Endothelial cell of umbilical vein (primary cell): ENCODE measurements around the gene TM4SF4. TPM values are rescaled to one million over a fixed set of nuclear protein-coding genes. Genes with fewer than 3 reads are reported as not detected.

Experiments used
- BruUV-seq: library from RNA; stranded (reverse); fragments of 400-500 nt; replicated peaks from 2 replicates; lab custom pipeline; 2021; lab: Mats Ljungman, UMichigan
- CTCF ChIA-PET: fragments of 300-600, 350-600 bp; sonication (Branson Sonifier 250); formaldehyde crosslinking; loops from one replicate; lab custom pipeline; 2021; ENCODE audit warnings: antibody characterized with exemption, inconsistent platforms; lab: Charles Lee
- POLR2A ChIA-PET: fragments of 300-600, 350-600 bp; sonication (Branson Sonifier 250); formaldehyde crosslinking; loops from one replicate; lab custom pipeline; 2021; ENCODE audit warnings: antibody characterized with exemption, inconsistent platforms; lab: Charles Lee
- DNase-seq: peaks from one replicate; pipeline ENCODE4 v3.0.0-alpha.2; 2011; ENCODE audit warnings: low read depth, low spot score
- FAIRE-seq: peaks from 2 replicates; lab custom pipeline; 2011; peaks lifted over from hg19 to GRCh38; lab: Jason Lieb, UNC
- H2AFZ ChIP-seq: 2 replicates; pipeline ENCODE4 v1.6.0; 2012; ENCODE audit warnings: low read depth, low read length, control low read depth, inconsistent platforms
- H3K27ac ChIP-seq: 2 replicates; pipeline ENCODE4 v1.5.1; 2011; ENCODE audit warnings: low read depth, mild to moderate bottlenecking, control low read depth, low read length, moderate library complexity; ENCODE audit not compliant: insufficient read depth
- H3K27me3 ChIP-seq, 2 experiments: 2 replicates each; pipeline versions ENCODE4 v1.6.0 to v1.6.1; 2011; ENCODE audit warnings: low read length in 2 of 2, mixed read lengths in 1 of 2; ENCODE audit not compliant: control insufficient read depth in 2 of 2, insufficient read depth in 2 of 2
- H3K36me3 ChIP-seq, 2 experiments: 2 replicates in 1 of 2; 3 replicates in 1 of 2; pipeline ENCODE4 v1.5.1; 2011; ENCODE audit warnings: low read length in 2 of 2, mild to moderate bottlenecking in 1 of 2, moderate library complexity in 1 of 2; ENCODE audit not compliant: control insufficient read depth in 2 of 2, insufficient read depth in 2 of 2; ENCODE audit errors: extremely low read depth in 1 of 2
- H3K4me1 ChIP-seq: 3 replicates; pipeline ENCODE4 v1.5.1; 2011; ENCODE audit warnings: mild to moderate bottlenecking, low read length; ENCODE audit not compliant: control insufficient read depth, insufficient read depth; ENCODE audit errors: extremely low read depth
- H3K4me2 ChIP-seq: 2 replicates; pipeline ENCODE4 v1.6.1; 2011; ENCODE audit warnings: low read length, control low read depth, mixed read lengths; ENCODE audit not compliant: insufficient read depth
- H3K4me3 ChIP-seq, 3 experiments: fragments of 200-600 bp in 1 of 3; sonication (generic), shearing (Covaris generic) in 1 of 3; replicated peaks in 1 of 3; 2 replicates each; pipeline ENCODE4 v1.5.1; 2011 to 2016; ENCODE audit warnings: control low read depth in 3 of 3, low read length in 3 of 3, mild to moderate bottlenecking in 2 of 3, inconsistent platforms in 1 of 3, low read depth in 1 of 3, moderate library complexity in 1 of 3; ENCODE audit not compliant: insufficient read depth in 1 of 3
- H3K79me2 ChIP-seq: 2 replicates; pipeline ENCODE4 v1.6.0; 2012; ENCODE audit warnings: low read length, inconsistent platforms; ENCODE audit not compliant: control insufficient read depth, insufficient read depth
- H3K9ac ChIP-seq: replicated peaks from 2 replicates; pipeline ENCODE3; 2011; ENCODE audit warnings: low read length, control low read depth; ENCODE audit not compliant: insufficient read depth; ENCODE audit errors: extremely low read depth
- H3K9me1 ChIP-seq: replicated peaks from 3 replicates; pipeline ENCODE4 v1.6.0; 2011; ENCODE audit warnings: mild to moderate bottlenecking, low read length; ENCODE audit not compliant: control insufficient read depth, insufficient read depth; ENCODE audit errors: extremely low read depth
- H3K9me3 ChIP-seq: replicated peaks from 2 replicates; pipeline ENCODE4 v1.5.1; 2012; ENCODE audit warnings: low read length, inconsistent platforms; ENCODE audit not compliant: control insufficient read depth, insufficient read depth
- H4K20me1 ChIP-seq: replicated peaks from 2 replicates; pipeline ENCODE3; 2011; ENCODE audit warnings: mild to moderate bottlenecking, low read length; ENCODE audit not compliant: control insufficient read depth, insufficient read depth; ENCODE audit errors: extremely low read depth
- EZH2 ChIP-seq: IDR thresholded peaks from 2 replicates; pipeline ENCODE4 v1.6.1; 2012; ENCODE audit warnings: borderline replicate concordance, low read depth, mild to moderate bottlenecking, moderate library complexity, low read length, inconsistent platforms; ENCODE audit not compliant: severe bottlenecking
- FOS ChIP-seq: IDR thresholded peaks from 2 replicates; pipeline ENCODE4 v1.6.1; 2011; ENCODE audit warnings: mild to moderate bottlenecking, low read length, moderate library complexity, borderline replicate concordance; ENCODE audit not compliant: insufficient read depth
- GATA2 ChIP-seq: IDR thresholded peaks from 2 replicates; pipeline ENCODE4 v1.7.0; 2011; ENCODE audit warnings: low read depth, mild to moderate bottlenecking, moderate library complexity, mixed read lengths, low read length; ENCODE audit not compliant: insufficient read length, insufficient read depth
- POLR2A ChIP-seq: IDR thresholded peaks from 2 replicates; pipeline ENCODE4 v1.6.1; 2012; ENCODE audit warnings: low read depth, mild to moderate bottlenecking, control low read depth, low read length
- POLR2AphosphoS5 ChIP-seq: IDR thresholded peaks from 2 replicates; pipeline ENCODE4 v1.6.1; 2012; ENCODE audit warnings: low read depth, mild to moderate bottlenecking, control low read depth, low read length, moderate library complexity; ENCODE audit not compliant: insufficient read depth
- dilution Hi-C: fragments of 300-500 bp; cut with MboI; formaldehyde crosslinking; loops from one replicate; pipeline ENCODE4 v1.15.0; 2019; ENCODE audit warnings: low sequenced_read_pairs; ENCODE audit not compliant: extremely low pct_ligation_motif_present
- intact Hi-C: fragments of 100-400 bp; cut with micrococcal nuclease; formaldehyde crosslinking; loops from one replicate; pipeline ENCODE4 v1.10.0; 2022
- polyA plus RNA-seq, 4 experiments: library from polyadenylated mRNA; depleted of rRNA in 3 of 4; stranded (reverse) in 3 of 4; unstranded in 1 of 4; fragments of >200 nt; gene quantifications; 2 replicates each; pipeline versions ENCODE4 v1.2.1 to v1.2.3, GENCODE V29; 2011 to 2012; ENCODE audit warnings: missing spikeins in 1 of 4
- total RNA-seq: library from RNA; stranded (reverse); gene quantifications from 2 replicates; pipeline ENCODE4 v1.2.3, GENCODE V29; 2021
- TF ChIP-seq, protein P1 (sequence below), 2 donors: IDR thresholded peaks; 1 replicate in 1 of 2; 2 replicates in 1 of 2; pipeline ENCODE4 v1.5.1; 2011; ENCODE audit warnings: low read length in 2 of 2, mild to moderate bottlenecking in 2 of 2, moderate library complexity in 2 of 2, control low read depth in 1 of 2, inconsistent platforms in 1 of 2, low read depth in 1 of 2; ENCODE audit not compliant: insufficient read depth in 1 of 2; ENCODE audit errors: extremely low read depth in 1 of 2

Gene TM4SF4
- total and polyA plus RNA-seq, 2 donors (not counting 3 experiments of a cell fraction or from before 2014, with no cell fraction given), result not detected

DNA sequence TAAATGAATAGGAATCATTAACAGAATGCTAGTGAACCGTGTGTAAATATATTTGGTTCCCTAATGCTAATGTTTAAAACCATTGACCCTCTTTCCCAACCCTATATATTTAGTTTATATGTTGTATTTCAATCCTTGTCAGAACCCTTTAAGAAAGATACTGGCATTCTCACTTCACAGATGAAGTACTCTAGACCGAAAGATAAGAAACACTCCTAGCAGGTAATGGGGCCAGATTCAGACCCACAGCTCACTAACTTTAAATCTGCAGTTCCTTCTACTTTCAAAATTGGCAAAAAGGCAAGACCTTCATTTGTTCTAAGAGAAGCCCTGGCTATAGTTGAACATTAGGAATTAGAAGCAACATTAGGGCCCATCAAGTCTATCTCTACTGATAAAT, 42.3 kb upstream of the TM4SF4 start:
- Histone ChIP-seq H2AFZ (no peak overlapping the region), H3K79me2 (no peaks in the 10 kb centered on the region)
- CTCF ChIA-PET, result interaction anchor here (1.6 kb wide), 1 partner anchor 11 kb away, joined by 5 read pairs; no protein-coding TSS in a partner anchor

DNA sequence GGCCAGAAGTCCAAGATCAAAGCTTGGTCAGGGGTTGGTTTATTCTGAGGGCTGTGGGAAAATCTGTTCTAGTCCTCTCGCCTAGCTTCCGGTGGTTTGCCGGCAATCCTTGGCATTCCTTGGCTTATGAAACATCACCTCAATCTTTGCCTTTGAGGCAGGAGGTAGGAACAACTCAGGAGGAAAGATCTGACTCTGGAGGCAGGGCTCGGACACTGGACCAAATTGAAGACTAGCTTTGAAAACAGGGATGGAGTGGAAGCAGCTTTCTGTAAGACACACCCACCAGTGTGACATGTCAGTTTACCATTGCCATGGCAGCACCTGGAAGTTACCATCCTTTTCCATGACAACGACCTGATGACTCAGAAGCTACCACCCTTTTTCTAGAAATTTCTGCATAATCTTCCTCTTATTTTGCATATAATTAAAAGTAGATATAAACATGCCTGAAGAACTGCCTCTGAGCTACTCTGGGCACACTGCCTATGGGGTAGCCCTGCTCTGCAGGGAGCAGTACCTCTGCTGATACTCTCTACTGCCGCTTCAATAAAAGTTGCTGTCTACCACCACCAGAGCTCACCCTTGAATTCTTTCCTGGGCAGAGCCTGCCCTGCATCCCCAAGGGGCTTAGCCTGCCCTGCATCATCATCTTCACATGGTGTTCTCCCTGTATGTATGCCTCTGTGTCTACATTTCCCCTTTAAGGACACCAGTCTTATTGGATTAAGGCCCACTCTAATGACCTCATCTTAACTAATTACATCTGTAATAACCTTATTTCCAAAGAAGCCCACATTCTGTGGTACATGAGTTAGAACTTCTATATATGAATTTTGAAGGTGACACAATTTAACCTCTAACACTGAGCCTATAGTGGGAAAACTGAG, 38.3 kb upstream of the TM4SF4 start:
- ChIA-PET CTCF (interaction anchor here (1.1 to 1.4 kb wide), 3 partner anchors 11 to 316 kb away, joined by 3 to 6 read pairs (median 4); no protein-coding TSS in a partner anchor), POLR2A (no interaction called here)
- TF ChIP-seq FOS, result no peak
- no peak for TF ChIP-seq POLR2AphosphoS5
- TF ChIP-seq GATA2, result no peak
- TF ChIP-seq, protein P1, sequence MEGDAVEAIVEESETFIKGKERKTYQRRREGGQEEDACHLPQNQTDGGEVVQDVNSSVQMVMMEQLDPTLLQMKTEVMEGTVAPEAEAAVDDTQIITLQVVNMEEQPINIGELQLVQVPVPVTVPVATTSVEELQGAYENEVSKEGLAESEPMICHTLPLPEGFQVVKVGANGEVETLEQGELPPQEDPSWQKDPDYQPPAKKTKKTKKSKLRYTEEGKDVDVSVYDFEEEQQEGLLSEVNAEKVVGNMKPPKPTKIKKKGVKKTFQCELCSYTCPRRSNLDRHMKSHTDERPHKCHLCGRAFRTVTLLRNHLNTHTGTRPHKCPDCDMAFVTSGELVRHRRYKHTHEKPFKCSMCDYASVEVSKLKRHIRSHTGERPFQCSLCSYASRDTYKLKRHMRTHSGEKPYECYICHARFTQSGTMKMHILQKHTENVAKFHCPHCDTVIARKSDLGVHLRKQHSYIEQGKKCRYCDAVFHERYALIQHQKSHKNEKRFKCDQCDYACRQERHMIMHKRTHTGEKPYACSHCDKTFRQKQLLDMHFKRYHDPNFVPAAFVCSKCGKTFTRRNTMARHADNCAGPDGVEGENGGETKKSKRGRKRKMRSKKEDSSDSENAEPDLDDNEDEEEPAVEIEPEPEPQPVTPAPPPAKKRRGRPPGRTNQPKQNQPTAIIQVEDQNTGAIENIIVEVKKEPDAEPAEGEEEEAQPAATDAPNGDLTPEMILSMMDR (IDR thresholded peaks at IDR 0.05; ENCODE audit: extremely low read depth in 1 of 2, insufficient read depth in 1 of 2, low read depth in 1 of 2, low read length in 2 of 2), result no peak
- Histone ChIP-seq H3K27me3 (no peaks in the 10 kb centered on the region), H3K4me1 (no peaks in the 10 kb centered on the region), H3K4me3 (no peak overlapping the region), H2AFZ (no peak overlapping the region), H3K9ac (no peak overlapping the region), H3K36me3 (no peaks in the 10 kb centered on the region), H3K9me3 (no peaks in the 10 kb centered on the region), H3K4me2 (no peak overlapping the region), H3K27ac (no peak overlapping the region), H3K79me2 (no peaks in the 10 kb centered on the region), H3K9me1 (no peaks in the 10 kb centered on the region), H4K20me1 (no peaks in the 10 kb centered on the region)
- dilution Hi-C loops, result no loop called here
- FAIRE-seq, result no peak
- DNase-seq, result no peak
- intact Hi-C loops, result no loop called here
- no TSS peak for BruUV-seq

More for the DNA sequence above, 42.3 kb upstream of the TM4SF4 start:
- intact Hi-C loops (no loop called here), dilution Hi-C loops (no loop called here)
- POLR2A ChIA-PET, result no interaction called here
- H3K9me3 ChIP-seq, result no peaks in the 10 kb centered on the region
- no TSS peak for BruUV-seq
- H3K4me2 ChIP-seq, result no peak overlapping the region
- no peaks in the 10 kb centered on the region for H3K27me3 ChIP-seq
- TF ChIP-seq POLR2A (no peak), FOS (no peak), POLR2AphosphoS5 (no peak), EZH2 (no peak)
- H3K9me1 ChIP-seq, result no peaks in the 10 kb centered on the region
- H4K20me1 ChIP-seq, result no peaks in the 10 kb centered on the region
- H3K27ac ChIP-seq, result no peak overlapping the region
- H3K36me3 ChIP-seq, result no peaks in the 10 kb centered on the region
- FAIRE-seq (no peak), DNase-seq (no peak)
- no peak overlapping the region for H3K4me3 ChIP-seq
- H3K9ac ChIP-seq, result no peak overlapping the region
- no peaks in the 10 kb centered on the region for H3K4me1 ChIP-seq
